ENCODE data around the gene MAGI2.

MAGI2 gene

DNA sequence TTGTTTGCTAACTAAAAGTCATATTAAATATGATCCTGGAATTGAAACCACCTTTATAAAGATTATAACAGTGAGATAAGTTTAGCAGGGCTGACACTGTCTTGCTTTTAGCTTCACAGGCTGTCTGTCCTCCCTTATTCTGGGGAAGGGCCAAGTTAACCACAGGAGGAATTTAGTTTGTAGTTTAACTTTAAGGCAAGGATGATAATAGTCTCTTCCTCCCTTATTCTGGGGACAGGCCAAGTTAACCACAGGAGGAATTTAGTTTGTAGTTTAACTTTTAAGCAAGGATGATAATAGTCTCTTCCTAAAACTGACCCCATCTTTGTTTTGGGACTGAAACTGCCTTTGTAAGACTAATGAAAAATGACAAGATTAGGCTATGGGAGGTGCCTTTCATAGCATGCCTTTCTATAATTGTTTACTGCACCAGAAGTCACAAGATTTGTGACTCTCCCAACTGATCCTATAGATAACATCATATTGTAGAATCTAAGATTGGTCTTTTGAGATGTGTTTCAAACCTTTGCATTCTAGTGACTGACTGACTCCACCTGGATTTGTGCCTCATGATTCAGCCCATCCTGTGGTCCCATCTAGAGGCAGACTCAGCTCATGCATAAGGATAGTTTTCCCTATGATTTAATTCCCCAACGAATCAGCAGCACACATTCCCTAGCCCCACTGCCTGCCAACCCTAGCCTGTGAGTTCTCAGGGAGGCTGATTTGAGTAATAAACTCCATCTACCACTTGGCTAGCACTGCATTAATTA is 212.0 kb downstream of the MAGI2 start:
- DNase-seq = no peak

DNA sequence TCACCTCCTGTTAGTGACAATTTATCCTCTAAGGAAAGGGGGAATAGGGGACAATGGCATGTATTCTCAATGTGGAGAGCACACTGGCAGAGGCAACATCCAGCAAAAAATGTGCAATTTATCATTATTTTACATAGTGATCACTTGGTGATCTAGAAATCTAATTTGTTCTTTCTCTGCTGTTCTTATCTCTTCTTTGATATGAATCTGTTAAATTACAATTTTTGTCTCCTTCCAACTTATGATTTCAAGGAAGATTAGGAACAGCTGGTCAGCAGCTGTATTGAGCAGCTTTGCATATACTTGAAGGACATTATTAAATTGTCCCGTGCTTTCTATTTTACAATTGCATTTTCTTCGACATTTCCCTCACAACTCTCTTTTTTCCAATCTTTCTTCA is 213.1 kb downstream of the MAGI2 start:
- DNase-seq = no peak

DNA sequence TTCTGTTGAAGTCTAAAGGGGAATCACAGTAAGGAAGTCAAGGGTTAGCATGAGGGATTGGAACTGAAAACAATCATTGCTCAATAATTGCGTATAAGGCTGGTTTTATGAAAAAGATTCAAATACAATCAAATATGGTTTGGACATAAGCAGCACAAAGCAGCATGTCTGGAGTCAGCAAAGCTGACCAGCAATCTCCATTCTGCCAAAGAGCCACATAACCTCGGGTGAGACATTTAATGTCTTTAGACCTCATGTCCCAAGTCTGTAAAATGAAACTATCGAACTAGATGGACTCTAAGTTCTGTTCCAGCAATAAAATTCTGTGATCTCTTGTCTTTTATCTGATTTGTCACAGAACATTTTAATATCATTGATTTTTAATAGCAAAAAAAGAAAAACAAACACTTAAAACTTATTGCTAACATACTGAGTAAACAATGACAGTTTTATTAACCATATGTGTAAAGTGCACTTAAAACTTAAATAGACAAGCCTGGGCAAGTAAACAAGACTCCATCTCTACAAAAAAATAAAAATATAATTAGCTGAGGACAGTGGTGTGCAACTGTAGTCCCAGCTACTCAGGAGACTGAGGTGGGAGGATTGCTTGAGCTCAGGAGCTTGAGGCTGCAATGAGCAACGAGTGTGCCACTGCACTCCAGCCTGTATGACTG is 217.0 kb downstream of the MAGI2 start:
- DNase-seq = no peak

DNA sequence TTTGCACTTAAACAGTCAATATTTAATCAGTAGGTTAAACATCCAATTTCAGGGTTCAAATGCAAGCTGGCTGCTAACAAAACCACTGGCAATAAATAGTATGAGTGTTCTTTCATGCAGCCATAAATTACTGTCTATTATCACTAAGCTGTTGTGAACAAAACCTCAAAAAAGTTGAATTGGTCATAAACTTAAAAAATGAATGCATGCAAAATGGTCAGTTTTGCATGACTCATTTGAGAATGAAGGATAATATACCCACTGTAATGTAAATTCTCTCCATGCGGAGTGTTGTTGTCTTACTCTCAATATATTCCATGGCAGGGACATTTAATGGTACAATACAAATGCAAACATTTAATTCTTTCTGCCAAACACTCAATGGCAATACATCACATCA is 226.4 kb downstream of the MAGI2 start:
- DNase-seq = no peak

DNA sequence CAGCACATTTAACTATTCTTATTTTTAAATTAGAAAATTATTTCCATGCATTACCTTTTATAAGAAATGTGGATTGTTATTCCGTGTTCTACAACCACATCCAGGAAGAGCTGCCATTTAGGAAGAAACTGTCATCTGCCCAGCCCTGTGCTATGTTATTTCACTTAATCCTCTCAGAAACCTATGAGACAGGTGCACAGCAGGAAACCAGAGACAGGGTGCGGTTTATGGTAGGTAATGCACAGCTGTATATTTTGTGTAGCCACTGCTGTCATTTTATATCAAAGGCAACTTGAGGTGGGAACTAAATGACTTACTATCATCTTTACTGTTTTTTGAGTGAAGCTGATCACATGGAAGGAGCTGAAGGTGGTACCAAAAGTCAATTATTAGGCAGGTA is 232.3 kb downstream of the MAGI2 start:
- DNase-seq = no peak

DNA sequence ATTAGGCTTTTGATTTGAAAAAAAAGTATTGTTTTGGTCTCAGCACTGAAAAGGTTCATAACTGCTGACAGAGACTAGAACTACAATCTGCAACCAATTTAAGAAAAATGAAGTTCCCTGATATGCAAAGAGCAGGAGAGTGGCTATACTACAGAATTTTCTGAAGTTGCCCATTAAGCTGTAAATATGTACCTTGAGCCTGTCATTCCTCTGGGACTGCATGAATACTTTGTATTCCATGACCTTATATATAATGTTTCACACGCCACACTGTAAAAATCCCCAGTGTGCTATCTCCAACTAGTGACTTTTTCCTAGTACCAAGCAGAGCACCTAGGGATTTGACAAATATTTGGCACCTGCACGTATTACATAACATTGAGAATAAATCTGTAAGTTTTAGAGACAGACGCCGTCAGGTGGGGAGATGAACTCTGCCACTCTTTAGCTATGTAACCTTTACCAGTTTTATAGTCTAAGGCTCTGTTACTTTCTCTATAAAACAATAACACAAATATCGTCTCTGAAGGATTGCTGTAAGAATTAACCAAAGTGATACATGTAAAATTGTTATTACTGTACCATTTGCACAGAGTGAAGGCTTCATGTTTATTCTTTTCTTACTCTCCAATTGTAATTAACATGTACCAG is 235.4 kb downstream of the MAGI2 start:
- DNase-seq = no peak

DNA sequence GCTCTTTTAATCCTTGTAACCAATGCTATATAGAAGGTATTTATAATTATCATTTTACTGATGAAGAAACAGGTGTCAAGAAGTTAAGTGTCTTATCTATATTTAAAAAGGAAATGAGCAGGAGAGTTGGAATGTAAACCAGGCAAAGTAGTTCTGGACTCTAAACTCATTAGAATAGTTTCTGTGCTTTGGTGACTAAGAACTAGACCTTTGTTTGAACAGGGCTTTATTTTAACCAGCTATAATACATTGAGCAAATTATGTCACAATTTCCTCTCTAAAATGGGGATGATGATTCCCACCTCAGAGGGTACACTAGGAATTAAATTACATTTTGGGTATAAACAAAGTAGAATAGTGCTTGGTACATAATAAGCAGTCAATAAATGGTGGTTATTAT is 236.0 kb downstream of the MAGI2 start:
- no peak for DNase-seq

DNA sequence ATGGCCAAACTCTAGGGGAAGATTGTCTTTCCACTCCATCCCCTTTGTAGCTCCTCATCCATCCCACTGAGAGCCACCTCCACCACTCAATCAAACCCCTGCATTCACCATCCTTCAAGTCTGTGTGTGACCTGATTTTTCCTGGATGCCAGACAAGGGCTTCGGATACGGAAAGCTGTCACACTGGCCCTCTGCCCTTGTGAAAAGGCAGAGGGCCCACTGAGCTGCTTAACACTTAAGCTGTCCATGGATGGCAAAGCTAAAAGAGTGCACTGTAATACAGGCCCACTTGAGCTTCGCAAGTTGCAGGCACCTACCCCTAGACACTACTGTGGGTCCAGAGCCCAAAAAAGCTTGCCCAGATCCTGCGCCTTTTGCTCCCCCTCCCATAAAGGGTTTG is 237.2 kb downstream of the MAGI2 start:
- no peak for DNase-seq

DNA sequence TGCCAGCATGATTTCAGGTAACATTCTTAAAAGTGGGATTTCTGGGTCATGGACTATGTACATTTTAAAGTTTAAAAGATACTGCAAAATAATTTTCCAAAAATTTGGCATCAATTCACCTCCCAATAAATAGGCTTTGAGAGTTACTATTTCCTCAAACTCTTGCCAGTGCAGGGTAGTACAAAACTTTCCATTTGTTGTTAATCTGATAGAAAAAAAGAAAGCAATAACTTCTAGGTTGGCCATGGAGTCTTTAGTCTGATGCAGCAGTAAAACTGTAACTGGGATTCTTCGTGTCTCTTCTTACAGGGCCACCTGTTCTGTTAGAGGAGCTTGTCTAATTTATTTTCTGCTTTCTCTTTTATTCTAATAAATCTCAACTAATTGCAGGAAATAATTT is 241.1 kb downstream of the MAGI2 start:
- DNase-seq = no peak

DNA sequence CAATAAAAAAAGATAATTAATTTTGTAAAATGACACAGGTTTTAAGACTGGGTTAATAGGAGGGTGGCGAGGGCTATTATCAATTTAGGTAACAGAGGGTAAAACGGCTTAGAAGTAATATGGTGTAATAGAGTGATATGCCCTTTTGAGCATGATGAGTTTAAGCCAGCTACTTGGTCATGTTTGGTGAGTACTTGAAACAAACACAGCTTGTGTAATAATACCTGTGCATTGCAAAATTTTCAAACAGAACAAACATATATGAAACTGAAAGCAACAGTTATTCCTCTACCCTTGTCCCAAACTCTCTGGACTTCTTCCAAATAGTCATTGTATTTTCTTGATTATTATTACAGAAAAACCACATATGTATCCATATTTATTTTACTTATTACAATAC is 241.7 kb downstream of the MAGI2 start:
- no peak for DNase-seq

DNA sequence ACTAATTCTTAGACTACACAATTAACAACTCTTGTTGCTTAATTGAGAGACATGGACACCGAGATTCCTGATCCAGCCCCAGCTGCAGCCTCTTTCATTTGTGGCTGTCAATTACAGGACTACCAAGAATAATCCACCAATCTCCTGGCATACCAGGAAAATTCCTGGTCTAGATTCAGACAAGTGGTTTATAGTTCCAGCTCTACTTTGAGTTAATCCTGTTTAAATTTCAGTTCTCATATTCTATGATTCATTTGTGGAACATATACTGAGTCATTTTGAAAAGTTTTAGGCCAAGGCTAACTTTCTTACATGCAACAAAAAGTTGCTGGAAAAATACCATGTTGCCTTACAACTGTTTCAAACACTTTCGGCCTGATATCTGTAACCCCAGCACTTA is 253.5 kb downstream of the MAGI2 start:
- DNase-seq = no peak

DNA sequence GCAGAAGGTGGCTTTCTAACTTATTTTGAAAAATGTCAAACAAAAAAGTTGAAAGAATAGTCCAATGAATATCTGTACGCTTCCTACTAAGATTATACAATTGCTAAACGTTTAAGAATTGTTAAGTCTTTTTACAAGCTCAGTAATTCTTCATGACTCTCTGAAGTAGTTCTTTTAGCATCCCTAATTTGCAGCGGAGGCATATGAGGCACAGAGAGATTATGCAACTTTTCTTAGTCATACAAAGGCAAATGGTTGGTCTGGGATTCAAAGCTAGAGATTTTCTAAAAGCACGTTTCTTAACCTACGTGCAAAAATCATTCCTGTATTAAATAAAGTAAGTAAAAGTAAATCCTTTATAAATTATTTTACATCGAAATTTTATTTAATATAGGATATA is 254.2 kb downstream of the MAGI2 start:
- no peak for DNase-seq

DNA sequence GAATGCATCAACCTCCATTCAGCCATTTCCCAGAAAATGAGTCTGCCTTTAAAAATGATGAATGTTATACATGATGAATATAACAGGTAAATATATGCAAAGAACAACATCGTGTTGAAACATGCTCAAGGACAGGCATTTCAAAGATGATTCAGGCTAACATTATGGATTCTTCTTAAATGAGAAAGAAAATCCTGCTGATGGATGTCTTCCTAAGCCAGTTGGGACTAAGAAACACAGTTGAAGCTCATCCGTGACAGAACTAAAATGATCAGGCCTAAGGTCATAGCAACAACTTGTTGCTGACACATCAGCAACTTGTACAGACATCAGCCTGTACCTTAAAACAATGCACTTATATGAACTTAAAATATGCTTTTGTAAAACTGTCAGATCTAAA is 267.9 kb downstream of the MAGI2 start:
- DNase-seq = no peak

DNA sequence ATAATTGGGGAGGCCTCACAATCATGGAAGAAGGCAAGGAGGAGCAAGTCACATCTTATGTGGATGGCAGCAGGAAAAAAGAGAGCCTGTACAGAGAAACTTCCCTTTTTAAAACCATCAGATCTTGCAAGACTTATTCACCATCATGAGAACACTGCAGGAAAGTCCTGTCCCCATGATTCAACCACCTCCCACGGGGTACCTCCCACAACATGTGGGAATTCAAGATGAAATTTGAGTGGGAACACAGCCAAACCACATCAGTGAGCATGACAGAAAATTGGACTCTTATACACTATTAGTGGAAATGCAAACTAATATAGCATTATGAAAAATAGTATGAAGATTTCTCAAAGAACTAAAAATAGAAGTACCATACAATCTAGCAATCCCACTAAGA is 271.2 kb downstream of the MAGI2 start:
- peak; percentile 31 for DNase-seq

DNA sequence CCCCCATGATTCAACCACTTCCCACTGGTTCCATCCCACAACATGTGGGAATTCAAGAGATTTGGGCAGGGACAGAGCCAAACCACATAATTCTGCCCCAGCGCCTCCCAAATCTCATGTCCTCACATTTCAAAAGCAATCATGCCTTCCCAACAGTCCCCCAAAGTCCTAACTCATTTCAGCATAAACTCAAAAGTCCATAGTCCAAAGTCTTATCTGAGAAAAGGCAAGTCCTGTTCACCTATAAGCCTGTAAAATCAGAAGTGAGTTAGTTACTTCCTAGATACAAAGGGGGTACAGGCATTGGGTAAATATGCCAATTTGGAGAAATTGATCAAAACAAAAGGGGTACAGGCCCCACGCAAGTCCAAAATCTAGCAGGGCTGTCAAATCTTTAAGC is 272.9 kb downstream of the MAGI2 start:
- DNase-seq = no peak

DNA sequence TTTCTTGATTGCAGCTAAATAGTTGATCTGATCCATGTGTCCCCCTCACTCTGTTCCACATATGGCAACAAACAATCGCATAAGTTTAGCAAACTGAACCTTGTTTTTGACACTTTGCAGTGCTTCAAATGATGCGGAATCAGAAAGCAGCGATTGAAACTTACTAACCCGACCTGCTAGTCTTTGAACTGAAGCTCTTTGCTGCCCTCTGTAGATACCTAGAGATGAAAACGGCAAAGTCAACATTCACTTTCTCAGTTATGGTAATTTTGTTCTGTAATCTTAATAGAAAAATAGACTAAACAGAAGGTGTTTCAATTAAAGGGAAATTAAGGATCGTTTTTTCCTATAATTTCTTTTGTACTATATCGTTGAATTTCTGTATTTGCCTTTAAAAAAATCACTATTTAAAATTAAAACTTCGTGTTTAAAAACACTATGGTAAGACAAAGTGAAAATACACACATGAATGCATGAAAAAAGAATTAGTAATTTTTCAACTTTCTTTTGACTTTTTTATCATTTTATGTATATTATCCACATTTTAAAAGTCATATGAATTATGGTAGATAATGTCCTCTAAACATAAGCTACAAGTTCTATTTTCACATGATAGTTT is 276.5 kb downstream of the MAGI2 start:
- DNase-seq = no peak

DNA sequence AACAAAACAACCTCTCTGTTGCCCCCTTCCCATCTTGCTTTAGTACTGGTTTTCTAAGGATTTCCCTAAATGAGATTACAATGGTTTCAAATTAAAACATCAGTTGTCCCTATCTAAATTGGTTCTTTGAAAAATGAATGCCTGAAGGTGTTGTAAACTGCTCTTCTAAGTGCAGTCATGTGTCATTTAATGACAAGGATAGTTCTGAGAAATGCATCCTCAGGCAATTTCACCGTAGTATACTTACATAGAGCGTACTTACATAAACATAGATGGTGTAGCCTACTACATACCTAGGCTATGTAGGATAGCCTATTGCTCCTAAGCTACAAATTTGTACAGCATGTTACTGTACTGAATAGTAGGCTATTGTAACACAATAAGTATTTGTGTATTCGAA is 278.1 kb downstream of the MAGI2 start:
- no peak for DNase-seq

DNA sequence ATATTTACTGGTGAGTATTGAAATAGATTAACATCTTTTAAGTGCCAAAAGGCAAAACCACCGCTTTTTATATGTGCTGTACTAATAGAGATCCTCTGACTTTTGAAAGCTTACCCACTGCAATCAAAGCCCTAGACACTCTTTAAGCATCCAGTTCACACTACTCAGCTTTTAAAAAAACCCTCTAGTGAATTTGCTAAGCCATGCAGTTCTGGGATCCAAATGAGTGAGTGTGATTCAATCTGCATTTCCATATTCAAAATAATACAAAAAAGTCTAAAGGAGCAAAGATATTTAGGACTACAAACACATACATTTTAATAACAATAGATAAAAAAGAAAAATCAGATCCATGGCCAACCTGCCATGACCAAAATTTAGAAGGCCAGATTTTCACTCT is 288.2 kb downstream of the MAGI2 start:
- DNase-seq = no peak

DNA sequence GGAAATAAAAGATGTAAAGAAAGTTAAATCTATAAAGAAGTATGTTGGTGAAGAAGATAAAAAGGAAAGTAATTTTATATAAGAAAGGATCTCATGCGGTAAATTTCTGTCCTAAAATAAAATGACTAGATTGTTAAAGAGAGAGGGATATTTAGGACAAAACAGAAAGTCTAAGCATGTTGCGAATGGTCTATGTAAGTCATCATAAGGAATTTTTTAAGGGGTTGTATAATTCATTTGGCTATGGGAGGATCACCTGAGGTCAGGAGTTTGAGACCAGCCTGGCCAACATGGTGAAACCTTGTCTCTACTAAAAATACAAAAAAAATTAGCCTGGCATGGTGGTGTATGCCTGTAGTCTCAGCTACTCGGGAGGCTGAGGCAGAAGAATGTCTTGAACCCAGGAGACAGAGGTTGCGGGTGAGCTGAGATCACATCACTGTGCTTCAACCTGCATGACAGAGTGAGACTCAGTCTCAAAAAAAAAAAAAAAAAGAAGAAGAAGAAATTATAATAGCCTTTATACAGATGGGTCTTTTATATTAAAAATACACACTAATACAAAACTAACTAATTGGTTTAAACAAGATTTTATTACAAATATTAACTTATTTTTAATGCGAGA is 294.3 kb downstream of the MAGI2 start:
- no peak for DNase-seq

DNA sequence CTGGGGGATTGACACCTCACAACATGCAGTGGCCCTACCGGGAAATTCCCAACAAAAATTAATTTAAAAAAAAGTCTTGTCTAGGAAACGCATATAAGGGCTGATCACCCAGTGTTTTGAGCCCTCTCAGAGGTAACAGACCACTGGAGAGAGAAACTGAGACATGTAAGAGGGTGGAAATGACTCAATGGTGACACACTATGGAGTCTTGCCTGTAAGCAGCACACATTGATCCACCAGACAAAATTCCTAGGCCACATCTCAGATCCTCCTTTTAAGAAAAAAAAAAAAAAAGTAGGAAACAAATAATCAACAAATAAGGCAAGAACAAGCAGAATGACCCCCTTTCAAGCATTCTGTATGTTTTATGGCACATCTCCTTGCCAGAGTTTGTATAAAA is 296.2 kb downstream of the MAGI2 start:
- no peak for DNase-seq

DNA sequence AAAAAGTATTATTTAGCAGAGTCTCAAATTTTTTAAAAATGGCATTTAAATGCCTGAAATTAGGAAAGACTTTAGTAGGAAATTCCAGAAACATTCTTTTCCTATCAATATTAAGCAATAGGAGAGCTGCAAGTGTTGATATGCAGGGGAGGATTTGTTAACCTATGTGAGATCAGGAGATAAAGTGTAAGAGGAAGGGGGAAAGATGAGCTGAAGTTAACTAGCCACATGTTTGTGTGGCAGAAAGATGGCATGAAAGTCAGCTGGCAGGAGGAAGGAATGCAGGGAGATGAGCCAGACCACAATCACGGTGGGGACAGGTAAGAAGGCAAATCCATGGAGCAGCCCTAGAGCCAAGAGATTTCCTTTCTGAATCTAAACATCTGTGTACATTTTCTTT is 303.6 kb downstream of the MAGI2 start:
- DNase-seq = no peak

DNA sequence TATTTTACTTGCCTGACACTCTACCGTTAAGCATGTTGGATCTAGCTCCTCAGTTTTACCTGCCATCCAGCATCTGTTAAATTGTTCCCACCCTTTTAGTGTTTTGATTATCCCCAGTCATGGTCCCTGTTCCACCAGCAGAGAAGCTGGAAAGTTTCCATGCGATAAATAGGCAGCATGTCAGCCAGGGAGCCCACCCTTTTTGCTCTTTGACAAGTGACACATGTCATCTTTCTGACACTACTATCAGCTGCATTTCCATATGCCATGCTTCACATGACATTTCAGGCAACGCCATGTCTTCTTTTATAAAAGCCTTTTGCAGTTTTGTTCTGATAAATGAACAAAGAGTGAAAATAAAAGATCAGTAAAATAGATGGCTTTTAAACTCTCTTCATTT is 310.8 kb downstream of the MAGI2 start:
- no peak for DNase-seq

DNA sequence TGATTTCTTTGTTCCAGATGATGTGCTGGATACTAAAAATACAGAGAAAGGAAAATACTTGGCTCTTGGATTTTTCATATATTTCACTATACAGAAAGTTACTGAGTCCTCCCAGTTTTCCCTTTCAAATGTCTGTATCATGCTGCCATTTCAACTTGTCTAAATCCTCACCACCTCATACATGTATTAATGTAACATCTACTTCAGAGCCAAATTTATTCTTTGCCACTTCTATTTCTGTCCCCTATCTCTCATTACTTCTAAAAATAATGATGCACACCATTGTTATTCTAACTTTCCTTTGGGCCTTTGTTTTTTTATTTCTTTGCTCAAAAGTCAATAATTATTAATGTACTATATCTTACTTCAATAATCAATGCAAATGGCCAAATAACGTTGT is 312.2 kb downstream of the MAGI2 start:
- DNase-seq = no peak

Data from left hindlimb (tissue), 1 donor.